ENCODE data around the gene REEP1.
"Not testable (repeated sequence)": the region's sequence is repeated elsewhere in the genome, so short reads cannot be mapped to it uniquely, and the experiment has no call there.

The REEP1 gene

GRCh38 chr2:86281066-86281700 lies 56.2 kb downstream of the REEP1 start:
- no peak for DNase-seq

GRCh38 chr2:86280191-86280667 lies 57.2 kb downstream of the REEP1 start:
- DNase-seq, result no peak

DNA sequence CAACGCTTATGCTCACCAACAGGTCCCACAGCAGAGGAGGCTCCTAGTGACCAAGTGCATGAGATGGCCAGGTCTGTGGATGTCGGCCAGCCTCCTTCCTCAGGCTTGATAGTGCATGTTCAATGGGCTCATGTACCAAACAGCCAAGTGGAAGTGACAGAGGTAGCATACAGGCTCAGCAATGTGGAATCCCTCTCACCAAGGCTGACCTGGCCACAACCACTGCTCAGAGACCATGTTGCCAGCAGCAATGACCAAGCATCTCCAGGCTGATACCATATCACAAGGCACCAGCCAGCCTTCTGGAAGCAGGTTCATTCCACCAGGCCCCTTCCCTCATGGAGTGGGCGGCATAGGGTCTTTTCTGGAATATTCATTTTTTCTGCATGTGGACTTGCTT lies 61.5 kb downstream of the REEP1 start:
- DNase-seq, result no peak

- DNase-seq, result peak in 2 of 4 experiments; percentile 28 to 44
These were observed 62.0 kb downstream of the REEP1 start for GRCh38 chr2:86275384-86275799.

DNA sequence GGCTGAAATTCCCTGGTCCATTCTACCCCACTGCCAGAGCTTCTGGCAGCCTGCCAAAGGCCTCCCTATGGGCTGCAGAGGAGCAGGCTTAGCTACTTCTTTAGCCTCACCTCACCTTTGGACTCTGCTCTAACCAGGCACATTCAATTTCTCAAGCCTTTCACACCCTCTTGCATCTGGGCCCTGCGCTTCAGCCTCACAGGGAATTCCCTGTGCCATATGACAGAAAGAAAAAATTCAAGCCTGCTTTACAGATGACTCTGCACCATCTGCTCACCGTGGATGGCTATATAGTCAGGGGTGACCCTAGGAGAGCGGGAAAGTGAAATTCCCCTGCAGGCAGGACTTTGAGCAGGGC lies 62.5 kb downstream of the REEP1 start:
- DNase-seq, result no peak

DNA sequence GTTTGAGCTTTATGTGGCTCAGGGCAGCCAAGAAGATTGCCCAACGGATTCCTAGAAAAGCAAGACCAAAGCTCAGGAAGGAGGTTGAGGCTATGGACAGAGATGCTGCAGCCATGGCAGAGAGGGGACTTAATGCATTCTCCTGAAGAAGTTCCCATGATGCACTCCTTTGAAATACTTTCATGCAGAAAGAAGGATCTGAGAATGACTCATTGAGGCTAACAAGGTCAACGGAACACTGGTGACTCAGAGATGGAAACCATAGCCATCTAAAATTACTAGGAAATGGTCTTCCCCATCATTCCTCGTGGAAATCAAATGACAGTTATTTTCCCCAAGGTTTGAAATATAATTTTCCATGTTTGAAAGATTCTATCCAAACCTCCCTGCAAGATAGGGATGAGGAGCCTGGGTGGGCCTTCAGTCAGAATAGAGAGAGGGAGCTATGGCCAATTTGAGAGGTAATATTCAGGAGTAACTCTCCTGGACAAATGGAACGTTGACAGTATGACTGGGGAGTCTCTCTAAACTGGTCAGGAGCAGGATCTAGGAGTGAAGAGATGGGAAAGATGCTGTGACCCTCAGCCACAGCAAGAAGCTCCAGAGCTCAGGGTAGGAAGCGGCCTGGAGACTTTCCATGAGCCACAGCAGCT lies 63.0 kb downstream of the REEP1 start:
- DNase-seq, result peak in 3 of 4 experiments; percentile 27 to 53 (median 45)

GRCh38 chr2:86272111-86272510 lies 65.3 kb downstream of the REEP1 start:
- DNase-seq, result no peak

DNA sequence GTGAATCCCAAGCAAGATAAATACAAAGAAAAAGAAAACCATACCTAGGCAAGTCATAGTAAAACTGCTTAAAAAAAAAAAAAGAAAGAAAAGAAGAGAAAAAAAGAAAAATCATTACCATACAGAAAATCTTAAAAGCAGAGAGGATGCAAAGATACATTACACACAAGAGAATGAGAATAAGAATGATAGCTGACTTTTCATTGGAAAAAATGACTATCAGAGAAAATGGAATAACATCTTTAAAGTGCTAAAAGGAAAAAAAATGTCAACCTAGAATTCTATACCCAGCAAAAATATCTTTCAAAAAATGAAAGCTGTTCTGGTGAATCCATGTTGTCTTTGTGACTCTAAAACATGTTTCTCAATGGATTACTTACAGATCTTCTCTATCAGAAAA lies 66.2 kb downstream of the REEP1 start:
- no peak for DNase-seq

DNA sequence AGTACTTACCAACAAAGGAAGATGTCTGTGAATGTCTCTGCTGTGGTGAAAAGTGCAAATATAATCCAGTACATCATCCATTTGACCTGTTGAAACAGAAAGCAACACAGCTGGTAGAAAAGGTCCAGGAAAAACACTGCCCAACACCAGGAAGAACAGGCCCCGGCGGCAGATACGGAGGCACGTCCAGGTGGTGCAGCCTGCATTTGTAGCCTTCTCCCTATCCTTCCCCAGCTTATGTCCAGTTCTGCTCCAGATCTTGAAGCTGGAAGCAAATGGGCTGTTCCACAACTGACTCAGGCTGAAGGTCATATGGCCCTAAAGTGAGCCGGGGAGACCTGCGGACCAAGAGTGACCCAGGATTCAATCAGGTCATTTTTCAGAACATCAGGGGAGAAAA lies 73.5 kb downstream of the REEP1 start:
- no peak for DNase-seq

- DNase-seq, result no peak
These were observed 76.4 kb downstream of the REEP1 start for GRCh38 chr2:86260978-86261377.

GRCh38 chr2:86258106-86258505 lies 79.3 kb downstream of the REEP1 start:
- DNase-seq, result no peak

GRCh38 chr2:86256982-86257381 lies 80.4 kb downstream of the REEP1 start:
- DNase-seq, result no peak

- no peak for DNase-seq
These were observed 81.1 kb downstream of the REEP1 start for GRCh38 chr2:86256300-86256699.

GRCh38 chr2:86254576-86255538 lies 82.6 kb downstream of the REEP1 start:
- DNase-seq, result no peak

- peak in 3 of 4 experiments; percentile 21 to 43 (median 40) for DNase-seq
These were observed 84.0 kb downstream of the REEP1 start for GRCh38 chr2:86253424-86253823.

DNA sequence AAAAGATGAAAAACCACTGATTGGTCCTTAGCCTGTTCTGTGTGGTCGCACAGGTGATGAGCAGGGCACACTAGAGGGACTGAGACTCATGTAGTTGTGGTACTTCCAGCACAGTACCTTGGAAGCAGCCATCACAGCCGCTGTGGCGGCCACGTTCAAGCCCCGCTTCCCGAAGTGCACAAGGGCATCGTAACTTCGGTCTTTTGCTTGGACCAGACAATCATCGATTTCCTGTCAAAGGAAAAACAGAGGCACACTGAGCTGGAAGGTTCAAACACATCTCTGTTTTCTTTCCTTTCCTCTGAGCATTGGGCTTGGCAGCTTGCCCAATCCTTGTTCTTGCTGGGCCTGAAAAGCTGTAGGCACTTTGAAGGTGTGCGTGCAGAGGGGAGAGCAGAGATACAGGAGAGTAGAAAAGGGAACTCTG lies 85.6 kb downstream of the REEP1 start:
- DNase-seq, result no peak

DNA sequence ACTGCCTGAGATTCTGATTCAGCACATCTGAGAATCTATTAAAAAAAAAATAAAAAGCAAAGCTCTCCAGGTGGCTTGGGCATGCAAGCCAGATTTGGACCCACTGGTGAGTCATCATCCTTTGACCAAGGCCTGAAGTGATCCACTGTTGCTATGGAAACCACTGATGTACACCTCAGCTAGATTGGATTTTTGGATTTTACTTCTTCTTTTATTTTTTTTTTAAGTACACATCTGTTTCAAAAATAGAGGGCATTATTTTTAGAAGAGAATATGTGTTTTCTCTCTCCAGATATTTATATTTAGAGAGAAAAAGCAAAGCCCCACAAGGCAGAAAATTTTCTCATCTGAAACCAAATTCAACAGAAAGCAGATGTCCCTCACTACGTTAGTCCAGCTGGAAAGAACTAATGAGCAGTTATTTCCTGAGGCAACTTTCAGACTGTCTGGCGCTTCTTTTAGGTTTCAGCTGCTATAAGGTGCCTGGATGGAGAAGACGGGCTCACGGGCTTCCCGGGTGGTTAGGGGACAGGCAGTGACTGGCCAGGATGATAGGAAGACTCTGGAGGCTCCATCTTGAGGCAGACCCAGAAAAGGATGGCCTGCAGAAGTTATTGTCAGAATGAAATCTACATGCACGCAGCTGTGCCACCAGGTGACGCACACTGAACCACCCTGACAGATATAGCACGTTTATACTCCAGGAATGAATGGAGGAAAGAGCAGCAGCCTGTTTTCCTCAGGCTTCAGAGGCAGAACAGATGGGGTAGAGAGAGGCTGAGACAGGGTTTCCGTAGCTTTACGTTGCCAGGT lies 87.6 kb downstream of the REEP1 start:
- peak in 1 of 4 experiments; percentile 16 for DNase-seq

- no peak for DNase-seq
These were observed 88.2 kb downstream of the REEP1 start for GRCh38 chr2:86249176-86249575.

DNA sequence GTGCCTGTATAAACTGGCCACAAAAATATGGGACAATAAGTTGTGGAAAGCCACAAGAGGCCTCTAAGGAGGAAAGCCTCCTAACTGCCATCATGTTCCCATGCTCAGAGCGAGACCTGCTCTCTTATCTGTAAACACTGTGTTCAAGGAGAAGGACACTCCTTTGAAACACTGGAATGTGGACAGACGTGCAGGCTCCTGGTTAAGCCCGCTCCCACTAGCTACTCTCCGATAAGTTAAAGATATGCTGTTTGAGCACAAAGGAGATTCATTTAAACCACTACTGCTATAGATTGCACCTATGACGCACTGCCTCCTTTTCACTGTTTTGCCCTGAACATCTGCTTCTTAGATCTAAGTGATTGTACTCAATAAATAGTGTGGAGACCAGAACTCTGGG lies 92.2 kb downstream of the REEP1 start:
- DNase-seq, result not testable (repeated sequence)

DNA sequence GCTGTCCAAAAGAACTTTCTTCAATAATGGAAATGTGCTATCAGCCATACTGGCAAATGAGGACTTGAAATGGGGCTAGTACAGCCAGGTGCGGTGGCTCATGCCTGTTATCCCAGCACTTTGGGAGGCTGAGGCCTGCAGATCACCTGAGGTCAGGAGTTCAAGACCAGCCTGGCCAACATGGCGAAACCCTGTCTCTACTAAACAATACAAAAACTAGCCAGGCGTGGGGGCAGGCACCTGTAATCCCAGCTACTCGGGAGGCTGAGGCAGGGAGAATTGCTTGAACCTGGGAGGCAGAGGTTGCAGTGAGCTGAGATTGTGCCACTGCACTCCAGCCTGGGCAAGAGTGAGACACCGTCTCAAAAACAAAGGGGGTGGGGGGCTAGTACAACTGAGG lies 92.6 kb downstream of the REEP1 start:
- not testable (repeated sequence) for DNase-seq

GRCh38 chr2:86243950-86244733 lies 93.3 kb downstream of the REEP1 start:
- peak in 3 of 4 experiments; percentile 47 to 64 (median 49) for DNase-seq
